ENCODE data around the gene AIG1.

The AIG1 gene

DNA sequence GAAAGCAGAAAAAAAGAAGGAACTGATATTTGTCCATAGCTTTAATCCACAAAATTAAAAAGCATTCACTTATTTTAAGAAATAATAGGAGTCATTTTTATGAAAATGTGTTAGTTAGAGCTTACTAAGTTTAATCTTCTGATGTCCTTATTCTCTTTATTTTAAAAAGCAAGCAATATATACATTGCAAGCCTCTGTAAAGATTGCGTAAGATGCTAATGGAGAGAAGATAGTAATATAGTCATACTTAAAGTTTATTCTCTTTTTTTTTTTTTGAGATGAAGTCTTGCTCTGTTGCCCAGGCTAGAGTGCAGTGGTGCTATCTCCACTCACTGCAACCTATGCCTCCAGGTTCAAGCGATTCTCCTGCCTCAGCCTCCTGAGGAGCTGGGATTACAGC lies 39.7 kb downstream of the AIG1 start:
- no peaks in the 10 kb centered on the region for H3K9me3 ChIP-seq (ENCODE audit: control insufficient read depth, insufficient read depth, low read length)
- no peak overlapping the region for H3K4me3 ChIP-seq (ENCODE audit: low read depth, low read length)
- no peaks in the 10 kb centered on the region for H3K27me3 ChIP-seq (ENCODE audit: control insufficient read depth, insufficient read depth, low read length)
- no peaks in the 10 kb centered on the region for H3K4me1 ChIP-seq (ENCODE audit: control insufficient read depth, insufficient read depth, low read length)
- H3K36me3 ChIP-seq (ENCODE audit: control insufficient read depth, insufficient read depth, low read length) = no peaks in the 10 kb centered on the region
- no peak overlapping the region for H3K9ac ChIP-seq (ENCODE audit: low read depth, low read length)

DNA sequence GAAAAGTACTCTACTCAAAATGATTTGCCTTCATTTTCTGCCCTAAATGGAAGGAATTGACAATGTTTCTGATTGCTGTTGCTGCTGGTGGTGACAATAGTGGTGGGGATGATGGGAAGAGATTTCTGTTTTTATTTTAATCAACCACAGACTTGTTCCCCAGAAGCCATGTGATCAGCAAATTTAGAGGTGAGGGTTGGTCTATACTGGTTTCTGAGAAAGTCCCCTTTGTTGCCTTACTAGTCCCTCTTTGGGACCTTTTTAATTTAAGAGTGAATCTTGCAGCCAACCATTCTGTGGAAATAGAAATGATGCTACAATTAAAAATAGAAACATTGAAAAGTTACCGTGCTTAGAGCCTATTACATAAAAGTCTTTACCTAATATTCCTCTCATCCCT lies 43.2 kb downstream of the AIG1 start:
- H3K36me3 ChIP-seq (ENCODE audit: control insufficient read depth, insufficient read depth, low read length) = no peaks in the 10 kb centered on the region
- no peaks in the 10 kb centered on the region for H3K27me3 ChIP-seq (ENCODE audit: control insufficient read depth, insufficient read depth, low read length)
- H3K9ac ChIP-seq (ENCODE audit: low read depth, low read length) = no peak overlapping the region
- H3K4me1 ChIP-seq (ENCODE audit: control insufficient read depth, insufficient read depth, low read length) = no peaks in the 10 kb centered on the region
- H3K9me3 ChIP-seq (ENCODE audit: control insufficient read depth, insufficient read depth, low read length) = no peaks in the 10 kb centered on the region
- no peak overlapping the region for H3K4me3 ChIP-seq (ENCODE audit: low read depth, low read length)

DNA sequence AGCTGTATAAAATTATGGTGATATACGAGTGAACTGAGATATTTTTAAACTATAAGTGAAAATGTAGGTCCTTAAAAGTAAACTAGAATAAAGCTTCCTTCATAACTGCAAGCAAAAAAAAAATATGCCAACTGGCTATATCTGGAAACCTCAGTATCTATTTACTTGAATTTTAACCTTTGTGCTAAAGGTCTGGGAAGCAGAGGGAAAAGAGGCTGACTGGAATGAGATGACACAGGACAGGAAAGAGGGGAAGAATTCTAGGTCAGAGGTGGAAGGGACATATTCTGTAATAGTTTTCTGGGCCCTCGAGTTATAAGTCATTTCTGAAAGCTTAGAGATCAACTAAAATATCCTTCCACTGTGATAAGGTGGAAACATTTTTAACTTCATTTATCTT lies 46.8 kb downstream of the AIG1 start:
- no peak overlapping the region for H3K4me3 ChIP-seq (ENCODE audit: low read depth, low read length)
- no peaks in the 10 kb centered on the region for H3K9me3 ChIP-seq (ENCODE audit: control insufficient read depth, insufficient read depth, low read length)
- no peaks in the 10 kb centered on the region for H3K27me3 ChIP-seq (ENCODE audit: control insufficient read depth, insufficient read depth, low read length)
- H3K9ac ChIP-seq (ENCODE audit: low read depth, low read length) = no peak overlapping the region
- H3K4me1 ChIP-seq (ENCODE audit: control insufficient read depth, insufficient read depth, low read length) = no peaks in the 10 kb centered on the region
- no peaks in the 10 kb centered on the region for H3K36me3 ChIP-seq (ENCODE audit: control insufficient read depth, insufficient read depth, low read length)

DNA sequence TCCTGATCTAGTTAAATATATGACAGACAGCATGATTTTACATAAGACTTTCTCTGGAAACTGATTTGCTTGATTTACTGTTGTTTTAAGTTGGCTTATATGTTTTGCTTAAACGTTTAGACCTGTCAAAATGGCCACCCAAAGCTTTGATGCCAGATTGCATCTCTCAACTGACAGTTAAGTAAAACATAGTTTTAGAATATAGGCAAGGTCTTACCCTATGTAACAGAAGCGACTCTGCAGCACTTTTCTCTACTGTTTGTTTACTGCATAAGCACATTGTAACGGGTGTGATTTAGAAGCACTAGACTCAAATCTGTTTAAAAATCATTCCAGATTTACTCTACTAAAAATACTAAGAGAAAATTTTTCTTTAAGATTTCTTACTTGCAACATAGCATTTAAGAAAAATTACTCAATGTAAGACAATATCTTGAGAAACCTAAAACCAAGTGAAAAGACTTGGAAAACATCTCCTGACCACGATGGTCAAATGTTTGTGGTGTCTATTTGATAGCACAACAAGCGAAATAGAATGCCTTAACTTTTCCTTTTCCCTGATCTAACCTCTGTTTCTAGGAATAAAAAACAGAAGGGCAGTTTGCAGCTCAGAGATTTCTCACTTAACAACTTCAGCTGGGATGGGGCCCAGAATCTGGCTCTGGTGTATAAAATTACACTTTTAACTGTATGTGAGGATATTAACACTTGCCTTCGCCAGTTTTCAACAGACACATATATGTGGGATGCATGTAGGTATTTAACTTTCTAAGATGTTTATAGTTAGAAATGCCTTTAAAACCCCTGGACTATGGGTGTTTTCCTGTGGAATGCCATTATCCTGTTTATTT lies 47.4 kb downstream of the AIG1 start:
- no peaks in the 10 kb centered on the region for H3K4me1 ChIP-seq (ENCODE audit: control insufficient read depth, insufficient read depth, low read length)
- H3K27me3 ChIP-seq (ENCODE audit: control insufficient read depth, insufficient read depth, low read length) = no peaks in the 10 kb centered on the region
- no peak overlapping the region for H3K4me3 ChIP-seq (ENCODE audit: low read depth, low read length)
- no peaks in the 10 kb centered on the region for H3K9me3 ChIP-seq (ENCODE audit: control insufficient read depth, insufficient read depth, low read length)
- no peaks in the 10 kb centered on the region for H3K36me3 ChIP-seq (ENCODE audit: control insufficient read depth, insufficient read depth, low read length)
- H3K9ac ChIP-seq (ENCODE audit: low read depth, low read length) = no peak overlapping the region

- no peaks in the 10 kb centered on the region for H3K4me1 ChIP-seq (ENCODE audit: control insufficient read depth, insufficient read depth, low read length)
- H3K36me3 ChIP-seq (ENCODE audit: control insufficient read depth, insufficient read depth, low read length) = no peaks in the 10 kb centered on the region
- H3K9ac ChIP-seq (ENCODE audit: low read depth, low read length) = no peak overlapping the region
- no peaks in the 10 kb centered on the region for H3K27me3 ChIP-seq (ENCODE audit: control insufficient read depth, insufficient read depth, low read length)
- no peak overlapping the region for H3K4me3 ChIP-seq (ENCODE audit: low read depth, low read length)
- no peaks in the 10 kb centered on the region for H3K9me3 ChIP-seq (ENCODE audit: control insufficient read depth, insufficient read depth, low read length)
Measured at GRCh38 chr6:143109196-143109595, 48.5 kb downstream of the AIG1 start.

DNA sequence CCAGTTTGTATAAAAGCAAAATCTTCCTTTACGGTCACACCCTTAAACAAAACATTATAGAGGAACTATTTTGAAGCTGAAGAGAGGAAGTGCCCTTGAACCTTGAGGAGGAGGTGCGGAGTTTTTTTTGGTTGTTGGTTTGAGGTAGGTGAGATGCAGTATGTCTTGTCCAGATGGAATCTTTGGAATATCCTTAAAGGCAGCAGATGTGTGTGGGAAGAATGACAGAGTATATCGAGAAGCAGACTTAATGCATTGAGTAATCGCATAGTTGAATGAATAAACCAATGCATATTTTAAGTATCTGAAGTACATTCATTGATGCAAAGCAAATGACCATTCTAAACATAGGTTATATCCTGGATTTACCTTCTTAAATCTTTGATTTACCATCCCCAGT lies 49.9 kb downstream of the AIG1 start:
- Histone ChIP-seq H3K4me1 (ENCODE audit: control insufficient read depth, insufficient read depth, low read length) (no peaks in the 10 kb centered on the region), H3K9ac (ENCODE audit: low read depth, low read length) (no peak overlapping the region), H3K4me3 (ENCODE audit: low read depth, low read length) (no peak overlapping the region), H3K27me3 (ENCODE audit: control insufficient read depth, insufficient read depth, low read length) (no peaks in the 10 kb centered on the region), H3K9me3 (ENCODE audit: control insufficient read depth, insufficient read depth, low read length) (no peaks in the 10 kb centered on the region), H3K36me3 (ENCODE audit: control insufficient read depth, insufficient read depth, low read length) (no peaks in the 10 kb centered on the region)

GRCh38 chr6:143110996-143111395 lies 50.3 kb downstream of the AIG1 start:
- H3K9ac ChIP-seq (ENCODE audit: low read depth, low read length) = no peak overlapping the region
- H3K36me3 ChIP-seq (ENCODE audit: control insufficient read depth, insufficient read depth, low read length) = no peaks in the 10 kb centered on the region
- H3K27me3 ChIP-seq (ENCODE audit: control insufficient read depth, insufficient read depth, low read length) = no peaks in the 10 kb centered on the region
- H3K4me1 ChIP-seq (ENCODE audit: control insufficient read depth, insufficient read depth, low read length) = no peaks in the 10 kb centered on the region
- no peaks in the 10 kb centered on the region for H3K9me3 ChIP-seq (ENCODE audit: control insufficient read depth, insufficient read depth, low read length)
- H3K4me3 ChIP-seq (ENCODE audit: low read depth, low read length) = no peak overlapping the region

GRCh38 chr6:143111443-143111842 lies 50.8 kb downstream of the AIG1 start:
- no peak overlapping the region for H3K9ac ChIP-seq (ENCODE audit: low read depth, low read length)
- H3K4me3 ChIP-seq (ENCODE audit: low read depth, low read length) = no peak overlapping the region
- H3K36me3 ChIP-seq (ENCODE audit: control insufficient read depth, insufficient read depth, low read length) = no peaks in the 10 kb centered on the region
- no peaks in the 10 kb centered on the region for H3K4me1 ChIP-seq (ENCODE audit: control insufficient read depth, insufficient read depth, low read length)
- H3K27me3 ChIP-seq (ENCODE audit: control insufficient read depth, insufficient read depth, low read length) = no peaks in the 10 kb centered on the region
- no peaks in the 10 kb centered on the region for H3K9me3 ChIP-seq (ENCODE audit: control insufficient read depth, insufficient read depth, low read length)

- H3K9me3 ChIP-seq (ENCODE audit: control insufficient read depth, insufficient read depth, low read length) = no peaks in the 10 kb centered on the region
- H3K4me1 ChIP-seq (ENCODE audit: control insufficient read depth, insufficient read depth, low read length) = no peaks in the 10 kb centered on the region
- no peak overlapping the region for H3K9ac ChIP-seq (ENCODE audit: low read depth, low read length)
- no peaks in the 10 kb centered on the region for H3K27me3 ChIP-seq (ENCODE audit: control insufficient read depth, insufficient read depth, low read length)
- H3K4me3 ChIP-seq (ENCODE audit: low read depth, low read length) = no peak overlapping the region
- no peaks in the 10 kb centered on the region for H3K36me3 ChIP-seq (ENCODE audit: control insufficient read depth, insufficient read depth, low read length)
Measured at GRCh38 chr6:143112084-143112768, 51.5 kb downstream of the AIG1 start.

DNA sequence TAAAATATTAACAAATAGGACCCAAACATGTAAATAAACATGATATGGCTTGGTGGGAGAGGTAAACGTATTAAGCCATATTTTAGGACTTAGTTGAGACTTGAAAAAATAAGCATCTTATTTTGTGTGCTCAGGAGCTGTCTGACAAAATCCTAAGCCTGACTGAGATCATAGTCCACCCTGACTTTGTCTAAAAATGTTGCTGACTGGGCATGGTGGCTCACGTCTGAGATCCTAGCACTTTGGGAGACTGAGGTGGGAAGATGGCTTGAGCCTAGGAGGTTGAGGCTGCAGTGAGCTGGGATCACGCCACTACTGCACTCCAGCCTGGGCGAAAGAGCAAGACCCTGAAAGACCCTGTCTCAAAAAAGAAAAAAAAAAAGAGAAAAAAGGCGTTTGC lies 52.1 kb downstream of the AIG1 start:
- Histone ChIP-seq H3K27me3 (ENCODE audit: control insufficient read depth, insufficient read depth, low read length) (no peaks in the 10 kb centered on the region), H3K4me3 (ENCODE audit: low read depth, low read length) (no peak overlapping the region), H3K4me1 (ENCODE audit: control insufficient read depth, insufficient read depth, low read length) (no peaks in the 10 kb centered on the region), H3K9me3 (ENCODE audit: control insufficient read depth, insufficient read depth, low read length) (no peaks in the 10 kb centered on the region), H3K9ac (ENCODE audit: low read depth, low read length) (no peak overlapping the region), H3K36me3 (ENCODE audit: control insufficient read depth, insufficient read depth, low read length) (no peaks in the 10 kb centered on the region)

DNA sequence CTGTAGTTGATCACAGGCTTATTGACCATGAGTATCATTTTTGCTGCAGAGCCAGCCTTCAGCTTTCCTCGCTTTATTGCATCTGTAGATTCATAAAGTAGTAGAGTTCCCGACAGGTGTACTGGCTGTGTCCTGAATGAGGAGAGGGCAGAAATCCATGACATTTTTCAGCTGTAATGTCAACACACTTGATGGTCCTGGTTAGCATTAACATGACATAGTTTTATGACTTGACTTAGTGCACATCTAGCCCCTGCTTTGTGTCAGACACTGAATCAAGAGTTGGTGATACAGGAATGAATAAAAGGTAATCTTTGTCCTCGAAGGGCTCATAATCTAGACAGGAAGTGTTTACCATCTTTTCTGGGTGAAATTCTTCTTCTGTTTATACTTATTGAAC lies 55.0 kb downstream of the AIG1 start:
- no peak overlapping the region for H3K4me3 ChIP-seq (ENCODE audit: low read depth, low read length)
- H3K9ac ChIP-seq (ENCODE audit: low read depth, low read length) = no peak overlapping the region
- H3K4me1 ChIP-seq (ENCODE audit: control insufficient read depth, insufficient read depth, low read length) = no peaks in the 10 kb centered on the region
- H3K36me3 ChIP-seq (ENCODE audit: control insufficient read depth, insufficient read depth, low read length) = no peaks in the 10 kb centered on the region
- no peaks in the 10 kb centered on the region for H3K9me3 ChIP-seq (ENCODE audit: control insufficient read depth, insufficient read depth, low read length)
- H3K27me3 ChIP-seq (ENCODE audit: control insufficient read depth, insufficient read depth, low read length) = no peaks in the 10 kb centered on the region

DNA sequence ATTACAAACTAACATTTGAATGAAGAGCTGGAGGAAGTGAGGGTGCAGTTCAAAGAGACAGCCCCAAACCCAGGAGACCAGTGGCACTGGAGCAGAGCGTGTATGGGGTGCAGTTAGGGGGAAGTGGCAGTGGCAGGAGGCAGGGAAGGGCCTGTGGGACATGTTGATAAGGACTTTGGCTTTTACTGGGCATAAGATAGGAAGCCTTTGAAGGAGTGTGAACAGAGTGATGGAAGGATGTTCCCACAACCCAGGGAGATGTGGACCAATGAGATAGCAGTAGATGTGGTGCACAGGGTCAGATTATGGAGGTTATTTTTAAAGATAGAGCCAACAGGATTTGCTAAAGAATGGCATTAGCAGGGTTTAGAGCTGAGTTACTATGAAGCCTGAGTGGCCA lies 56.4 kb downstream of the AIG1 start:
- Histone ChIP-seq H3K9ac (ENCODE audit: low read depth, low read length) (no peak overlapping the region), H3K9me3 (ENCODE audit: control insufficient read depth, insufficient read depth, low read length) (no peaks in the 10 kb centered on the region), H3K4me1 (ENCODE audit: control insufficient read depth, insufficient read depth, low read length) (no peaks in the 10 kb centered on the region), H3K36me3 (ENCODE audit: control insufficient read depth, insufficient read depth, low read length) (no peaks in the 10 kb centered on the region), H3K4me3 (ENCODE audit: low read depth, low read length) (no peak overlapping the region), H3K27me3 (ENCODE audit: control insufficient read depth, insufficient read depth, low read length) (no peaks in the 10 kb centered on the region)
